Prostate gland (tissue), 2 donors: ENCODE results near the gene SCAANT1. TPM values are rescaled to one million over a fixed set of nuclear protein-coding genes. Genes with fewer than 3 reads are reported as not detected.

Experiments used
- DNase-seq: peaks from one replicate; pipeline ENCODE4 v3.0.0-alpha.2; 2019; ENCODE audit warnings: low spot score
- H3K27ac ChIP-seq, 2 donors: fragments of 200-600 bp; sonication (generic); 2 replicates each; pipeline ENCODE4 v1.5.1; 2017 to 2019
- H3K27me3 ChIP-seq: fragments of 200-600 bp; sonication (generic); replicated peaks from 2 replicates; pipeline ENCODE4 v1.5.1; 2019; ENCODE audit not compliant: insufficient read depth
- H3K36me3 ChIP-seq, 2 donors: fragments of 200-600 bp; sonication (generic); 1 replicate in 1 of 2; 2 replicates in 1 of 2; pipeline versions ENCODE4 v1.5.1 to v1.8.1; 2017 to 2019
- H3K4me1 ChIP-seq: fragments of 200-600 bp; sonication (generic); replicated peaks from 2 replicates; pipeline ENCODE4 v1.5.1; 2019
- H3K4me3 ChIP-seq, 2 donors: fragments of 200-600 bp; sonication (generic); 2 replicates each; pipeline ENCODE4 v1.5.1; 2017 to 2019
- H3K9me3 ChIP-seq: fragments of 200-600 bp; sonication (generic); 2 replicates; pipeline ENCODE4 v1.5.1; 2017
- POLR2A ChIP-seq: fragments of 450-650 bp; IDR thresholded peaks from one replicate; pipeline ENCODE4 v1.6.1; 2016; ENCODE audit warnings: antibody characterized with exemption, mild to moderate bottlenecking
- POLR2AphosphoS5 ChIP-seq: sonication (generic); formaldehyde crosslinking; IDR thresholded peaks from one replicate; pipeline ENCODE4 v1.6.1; 2017; ENCODE audit warnings: antibody characterized with exemption
- WGBS: methylation state at CpG from one replicate; pipeline ENCODE4 v1.1.5; 2018; 5-methylcytosine and 5-hydroxymethylcytosine counted together
- intact Hi-C: fragments of 100-400 bp; cut with DNase I; formaldehyde crosslinking; loops from one replicate; pipeline ENCODE4 v1.14.2; 2022
- total RNA-seq, 2 donors: library from RNA; depleted of rRNA; stranded (reverse); fragments of >200 nt; gene quantifications; one replicate each; pipeline ENCODE4 v1.1.0, GENCODE V29; 2016
- TF ChIP-seq, protein P1 (sequence below), 4 experiments: fragments of 200-600 bp in 2 of 4; fragments of 450-650 bp in 2 of 4; sonication (generic) in 2 of 4; IDR thresholded peaks; 1 replicate in 3 of 4; 2 replicates in 1 of 4; pipeline ENCODE4 v1.5.1; 2016 to 2019; ENCODE audit warnings: antibody characterized with exemption in 4 of 4, mild to moderate bottlenecking in 2 of 4, moderate library complexity in 2 of 4

SCAANT1 gene
- total RNA-seq, 2 donors from 2014 or later: not detected

DNA sequence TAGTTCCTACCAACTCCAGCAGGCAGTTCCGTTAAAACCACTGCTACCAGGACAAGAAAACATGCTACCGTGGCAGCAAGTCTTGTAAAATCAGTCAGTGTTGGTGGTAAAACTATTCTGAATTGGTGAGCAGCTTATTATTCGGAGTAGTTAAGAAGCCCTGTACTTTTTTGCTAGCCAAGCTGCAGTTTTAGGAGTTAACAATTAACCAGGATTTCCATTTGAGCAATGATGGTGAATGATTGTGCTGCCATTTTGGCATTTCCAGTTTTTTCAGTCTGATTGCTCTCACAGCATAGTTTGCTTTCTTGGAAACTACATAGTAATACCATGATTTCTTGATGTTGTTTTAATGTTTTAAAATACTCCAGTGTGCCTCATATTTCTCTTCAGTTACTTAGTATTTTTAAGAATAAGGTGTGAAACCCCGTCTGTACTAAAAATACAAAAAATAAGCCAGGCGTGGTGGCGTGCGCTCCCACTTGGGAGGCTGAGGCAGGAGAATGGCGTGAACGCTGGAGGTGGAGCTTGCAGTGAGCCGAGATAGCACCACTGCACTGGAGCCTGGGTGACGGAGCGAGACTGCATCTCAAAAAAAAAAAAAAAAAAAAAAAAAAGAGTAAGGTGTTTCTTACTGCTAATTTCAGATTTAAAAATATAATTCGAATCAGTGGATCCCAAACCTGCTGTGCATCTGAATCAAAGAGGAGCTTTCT, 43.8 kb upstream of the SCAANT1 start:
- 78% methylated on average over 13 of the region's 13 CpGs for WGBS
- DNase-seq: no peak
- no peaks in the 10 kb centered on the region for H3K27me3 ChIP-seq
- H3K4me1 ChIP-seq: peaks cover 5% of the 10 kb centered on the region
- no peak overlapping the region for H3K27ac ChIP-seq
- intact Hi-C loops: no loop called here
- H3K36me3 ChIP-seq: no peaks in the 10 kb centered on the region
- TF ChIP-seq POLR2AphosphoS5 (no peak), POLR2A (no peak)
- TF ChIP-seq, protein P1, sequence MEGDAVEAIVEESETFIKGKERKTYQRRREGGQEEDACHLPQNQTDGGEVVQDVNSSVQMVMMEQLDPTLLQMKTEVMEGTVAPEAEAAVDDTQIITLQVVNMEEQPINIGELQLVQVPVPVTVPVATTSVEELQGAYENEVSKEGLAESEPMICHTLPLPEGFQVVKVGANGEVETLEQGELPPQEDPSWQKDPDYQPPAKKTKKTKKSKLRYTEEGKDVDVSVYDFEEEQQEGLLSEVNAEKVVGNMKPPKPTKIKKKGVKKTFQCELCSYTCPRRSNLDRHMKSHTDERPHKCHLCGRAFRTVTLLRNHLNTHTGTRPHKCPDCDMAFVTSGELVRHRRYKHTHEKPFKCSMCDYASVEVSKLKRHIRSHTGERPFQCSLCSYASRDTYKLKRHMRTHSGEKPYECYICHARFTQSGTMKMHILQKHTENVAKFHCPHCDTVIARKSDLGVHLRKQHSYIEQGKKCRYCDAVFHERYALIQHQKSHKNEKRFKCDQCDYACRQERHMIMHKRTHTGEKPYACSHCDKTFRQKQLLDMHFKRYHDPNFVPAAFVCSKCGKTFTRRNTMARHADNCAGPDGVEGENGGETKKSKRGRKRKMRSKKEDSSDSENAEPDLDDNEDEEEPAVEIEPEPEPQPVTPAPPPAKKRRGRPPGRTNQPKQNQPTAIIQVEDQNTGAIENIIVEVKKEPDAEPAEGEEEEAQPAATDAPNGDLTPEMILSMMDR (IDR thresholded peaks at IDR 0.05): no peak
- H3K9me3 ChIP-seq: no peaks in the 10 kb centered on the region
- no peak overlapping the region for H3K4me3 ChIP-seq

DNA sequence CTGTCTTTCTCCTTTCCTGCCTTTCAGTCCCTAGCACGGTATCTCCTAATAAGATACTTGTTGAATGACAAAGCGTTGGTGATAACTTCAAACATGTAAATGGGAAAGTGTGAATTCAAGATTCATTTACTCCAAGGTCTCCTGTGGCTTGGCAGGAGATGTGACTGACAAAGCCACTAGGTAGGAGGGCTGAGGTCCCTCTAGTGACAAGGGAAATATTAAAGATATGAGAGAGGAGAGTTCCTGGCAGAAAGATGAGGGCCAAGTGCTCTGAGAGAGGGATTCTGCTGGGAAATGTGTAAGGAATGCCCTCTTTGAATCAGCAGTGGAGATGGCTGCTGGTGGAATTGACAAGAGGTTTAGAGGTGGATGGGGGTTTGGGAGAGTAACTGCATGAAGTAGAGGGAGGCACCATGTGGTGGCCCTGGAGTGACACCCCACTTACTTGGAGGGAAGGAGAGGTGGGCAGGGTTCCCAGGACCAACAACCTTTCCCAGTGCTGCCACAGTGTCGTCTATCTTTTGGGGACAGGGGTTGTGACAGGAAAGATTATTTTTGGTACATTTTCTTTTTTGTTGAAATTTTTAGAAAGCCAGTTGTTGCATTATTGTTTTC, 43.0 kb upstream of the SCAANT1 start:
- H3K27me3 ChIP-seq: no peaks in the 10 kb centered on the region
- no peaks in the 10 kb centered on the region for H3K36me3 ChIP-seq
- no peak overlapping the region for H3K27ac ChIP-seq
- no peak overlapping the region for H3K4me3 ChIP-seq
- H3K9me3 ChIP-seq: no peaks in the 10 kb centered on the region
- peaks cover 7% of the 10 kb centered on the region for H3K4me1 ChIP-seq
- no peak for DNase-seq
- TF ChIP-seq POLR2AphosphoS5 (no peak), POLR2A (no peak)
- TF ChIP-seq, protein P1 (IDR thresholded peaks at IDR 0.05): no peak
- 76% methylated on average over 3 of the region's 3 CpGs for WGBS
- intact Hi-C loops: no loop called here

DNA sequence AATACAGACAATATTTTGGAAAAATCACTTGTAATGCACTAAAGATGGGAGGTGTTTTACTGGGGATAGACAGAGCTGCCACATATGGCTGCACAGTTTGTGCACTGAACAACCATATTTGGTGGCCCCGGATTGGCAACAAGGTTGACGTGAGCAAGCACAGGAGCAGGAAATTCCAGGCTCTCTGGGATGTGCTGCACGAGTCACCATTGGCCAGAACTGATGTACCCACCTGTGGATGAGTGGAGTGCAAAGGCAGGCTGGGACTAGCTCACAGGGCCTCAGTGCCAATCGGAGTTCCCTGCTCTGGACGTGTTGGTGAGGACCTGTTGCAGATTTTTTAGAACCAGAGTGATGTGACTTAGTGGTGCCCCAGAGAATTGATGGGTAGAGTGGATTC, 42.0 kb upstream of the SCAANT1 start:
- DNase-seq: no peak
- intact Hi-C loops: no loop called here
- Histone ChIP-seq H3K9me3 (no peaks in the 10 kb centered on the region), H3K4me1 (peaks cover 7% of the 10 kb centered on the region), H3K36me3 (no peaks in the 10 kb centered on the region), H3K27me3 (no peaks in the 10 kb centered on the region), H3K4me3 (no peak overlapping the region), H3K27ac (no peak overlapping the region)
- no peak for TF ChIP-seq POLR2AphosphoS5
- TF ChIP-seq POLR2A: no peak
- TF ChIP-seq, protein P1 (IDR thresholded peaks at IDR 0.05): no peak
- WGBS: 77% methylated on average over 5 of the region's 5 CpGs

DNA sequence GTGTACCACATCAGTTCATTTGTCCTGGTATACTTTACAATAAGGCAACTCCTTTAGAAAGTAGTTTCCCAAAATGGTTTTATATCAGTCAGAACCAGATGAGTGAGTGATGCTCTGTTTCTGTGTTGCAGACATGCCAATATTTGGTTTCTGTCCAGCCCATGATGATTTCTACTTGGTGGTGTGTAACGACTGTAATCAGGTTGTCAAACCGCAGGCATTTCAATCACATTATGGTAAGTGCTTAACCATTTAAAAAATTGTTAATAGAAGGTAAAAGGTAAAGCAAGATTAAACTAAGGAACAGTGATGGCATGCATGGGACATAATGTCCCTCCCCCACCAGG, 40.0 kb upstream of the SCAANT1 start:
- no peak for TF ChIP-seq POLR2A
- TF ChIP-seq POLR2AphosphoS5: no peak
- TF ChIP-seq, protein P1 (IDR thresholded peaks at IDR 0.05): no peak
- no peak for DNase-seq
- Histone ChIP-seq H3K4me3 (no peak overlapping the region), H3K27me3 (no peaks in the 10 kb centered on the region), H3K36me3 (no peaks in the 10 kb centered on the region), H3K27ac (no peak overlapping the region), H3K9me3 (no peaks in the 10 kb centered on the region), H3K4me1 (peaks cover 7% of the 10 kb centered on the region)
- 89% methylated on average over 2 of the region's 2 CpGs for WGBS
- intact Hi-C loops: no loop called here
